Suprapubic skin (tissue), 4 donors: Measurements from ENCODE around the gene WWTR1. TPM values are rescaled to one million over a fixed set of nuclear protein-coding genes. Genes with fewer than 3 reads are reported as not detected.

Experiments used
- DNase-seq, 2 donors: peaks; one replicate each; pipeline ENCODE4 v3.0.0-alpha.2; 2019; ENCODE audit warnings: low spot score in 2 of 2
- H3K27ac ChIP-seq: fragments of 200-600 bp; sonication (generic); one replicate; pipeline ENCODE4 v1.5.1; 2019
- H3K27me3 ChIP-seq: fragments of 200-600 bp; sonication (generic); one replicate; pipeline ENCODE4 v1.5.1; 2019
- H3K36me3 ChIP-seq: fragments of 200-600 bp; sonication (generic); one replicate; pipeline ENCODE4 v1.5.1; 2019
- H3K4me1 ChIP-seq: fragments of 200-600 bp; sonication (generic); one replicate; pipeline ENCODE4 v1.5.1; 2019
- H3K4me3 ChIP-seq: fragments of 200-600 bp; sonication (generic); one replicate; pipeline ENCODE4 v1.5.1; 2019; ENCODE audit warnings: mild to moderate bottlenecking
- H3K9me3 ChIP-seq: fragments of 200-600 bp; sonication (generic); one replicate; pipeline ENCODE4 v1.5.1; 2019
- EP300 ChIP-seq: sonication (generic); formaldehyde crosslinking; IDR thresholded peaks from one replicate; pipeline ENCODE4 v1.6.1; 2017; ENCODE audit warnings: antibody characterized with exemption
- POLR2A ChIP-seq, 2 donors: fragments of 450-650 bp; IDR thresholded peaks; one replicate each; pipeline ENCODE4 v1.6.1; 2017; ENCODE audit warnings: antibody characterized with exemption in 2 of 2, mild to moderate bottlenecking in 2 of 2, moderate library complexity in 2 of 2
- POLR2AphosphoS5 ChIP-seq, 3 donors: sonication (generic); formaldehyde crosslinking; IDR thresholded peaks; one replicate each; pipeline ENCODE4 v1.6.1; 2017; ENCODE audit warnings: antibody characterized with exemption in 3 of 3
- WGBS: methylation state at CpG from one replicate; pipeline ENCODE4 v1.1.5; 2018; 5-methylcytosine and 5-hydroxymethylcytosine counted together
- total RNA-seq, 4 donors: library from RNA; depleted of rRNA; stranded (reverse); fragments of >200 nt; gene quantifications; one replicate each; pipeline ENCODE4 v1.1.0, GENCODE V29; 2016
- TF ChIP-seq, protein P1 (sequence below), 2 donors: fragments of 200-600 bp in 1 of 2; fragments of 450-650 bp in 1 of 2; sonication (generic) in 1 of 2; IDR thresholded peaks; one replicate each; pipeline ENCODE4 v1.5.1; 2016 to 2019; ENCODE audit warnings: antibody characterized with exemption in 2 of 2, mild to moderate bottlenecking in 1 of 2, moderate library complexity in 1 of 2

The WWTR1 gene
- total RNA-seq, 4 donors from 2014 or later = 33.0 to 68.9 (median 52.1) TPM

DNA sequence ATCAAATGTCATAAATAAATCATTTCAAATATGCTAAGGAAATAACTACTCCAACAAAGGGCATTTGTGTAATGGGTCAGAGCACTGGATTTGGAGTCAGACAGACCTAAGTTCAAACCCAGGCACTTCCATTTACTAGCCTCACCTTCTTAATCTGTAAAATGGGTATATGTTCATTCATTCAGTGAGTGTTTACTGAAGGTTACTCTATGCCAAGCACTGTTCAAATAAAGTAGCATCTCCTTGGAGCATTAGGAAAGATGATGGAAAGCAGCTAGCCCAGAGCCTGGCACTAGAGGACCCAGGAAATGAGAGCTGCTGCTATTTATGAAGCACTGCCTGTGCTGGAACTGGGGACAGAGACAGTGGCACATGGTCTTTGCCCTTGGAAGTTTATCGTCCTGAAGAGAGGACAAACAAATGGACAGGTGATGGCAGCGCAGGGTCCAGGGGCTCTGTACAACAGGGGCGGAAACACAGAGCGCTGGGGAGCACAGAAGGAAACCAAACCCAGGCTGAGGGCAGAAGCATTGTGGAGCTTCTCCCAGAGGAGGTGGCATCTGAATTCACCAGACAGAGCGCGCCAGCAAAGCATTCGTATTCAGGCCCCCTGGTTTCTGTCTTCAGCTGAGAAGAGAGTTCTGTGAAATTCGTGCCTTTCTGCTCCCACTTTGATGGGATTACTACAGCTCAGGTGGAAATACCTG, 164.4 kb downstream of the WWTR1 start:
- no peak for DNase-seq
- H3K36me3 ChIP-seq = no peaks in the 10 kb centered on the region
- 80% methylated on average over 8 of the region's 8 CpGs for WGBS
- H3K27me3 ChIP-seq = no peaks in the 10 kb centered on the region
- no peak overlapping the region for H3K27ac ChIP-seq
- TF ChIP-seq POLR2AphosphoS5 (IDR thresholded peaks at IDR 0.05) (no peak), POLR2A (IDR thresholded peaks at IDR 0.05) (no peak), EP300 (no peak)
- TF ChIP-seq, protein P1, sequence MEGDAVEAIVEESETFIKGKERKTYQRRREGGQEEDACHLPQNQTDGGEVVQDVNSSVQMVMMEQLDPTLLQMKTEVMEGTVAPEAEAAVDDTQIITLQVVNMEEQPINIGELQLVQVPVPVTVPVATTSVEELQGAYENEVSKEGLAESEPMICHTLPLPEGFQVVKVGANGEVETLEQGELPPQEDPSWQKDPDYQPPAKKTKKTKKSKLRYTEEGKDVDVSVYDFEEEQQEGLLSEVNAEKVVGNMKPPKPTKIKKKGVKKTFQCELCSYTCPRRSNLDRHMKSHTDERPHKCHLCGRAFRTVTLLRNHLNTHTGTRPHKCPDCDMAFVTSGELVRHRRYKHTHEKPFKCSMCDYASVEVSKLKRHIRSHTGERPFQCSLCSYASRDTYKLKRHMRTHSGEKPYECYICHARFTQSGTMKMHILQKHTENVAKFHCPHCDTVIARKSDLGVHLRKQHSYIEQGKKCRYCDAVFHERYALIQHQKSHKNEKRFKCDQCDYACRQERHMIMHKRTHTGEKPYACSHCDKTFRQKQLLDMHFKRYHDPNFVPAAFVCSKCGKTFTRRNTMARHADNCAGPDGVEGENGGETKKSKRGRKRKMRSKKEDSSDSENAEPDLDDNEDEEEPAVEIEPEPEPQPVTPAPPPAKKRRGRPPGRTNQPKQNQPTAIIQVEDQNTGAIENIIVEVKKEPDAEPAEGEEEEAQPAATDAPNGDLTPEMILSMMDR (IDR thresholded peaks at IDR 0.05) = no peak
- no peaks in the 10 kb centered on the region for H3K9me3 ChIP-seq
- H3K4me3 ChIP-seq = no peak overlapping the region
- peaks cover 3% of the 10 kb centered on the region for H3K4me1 ChIP-seq

DNA sequence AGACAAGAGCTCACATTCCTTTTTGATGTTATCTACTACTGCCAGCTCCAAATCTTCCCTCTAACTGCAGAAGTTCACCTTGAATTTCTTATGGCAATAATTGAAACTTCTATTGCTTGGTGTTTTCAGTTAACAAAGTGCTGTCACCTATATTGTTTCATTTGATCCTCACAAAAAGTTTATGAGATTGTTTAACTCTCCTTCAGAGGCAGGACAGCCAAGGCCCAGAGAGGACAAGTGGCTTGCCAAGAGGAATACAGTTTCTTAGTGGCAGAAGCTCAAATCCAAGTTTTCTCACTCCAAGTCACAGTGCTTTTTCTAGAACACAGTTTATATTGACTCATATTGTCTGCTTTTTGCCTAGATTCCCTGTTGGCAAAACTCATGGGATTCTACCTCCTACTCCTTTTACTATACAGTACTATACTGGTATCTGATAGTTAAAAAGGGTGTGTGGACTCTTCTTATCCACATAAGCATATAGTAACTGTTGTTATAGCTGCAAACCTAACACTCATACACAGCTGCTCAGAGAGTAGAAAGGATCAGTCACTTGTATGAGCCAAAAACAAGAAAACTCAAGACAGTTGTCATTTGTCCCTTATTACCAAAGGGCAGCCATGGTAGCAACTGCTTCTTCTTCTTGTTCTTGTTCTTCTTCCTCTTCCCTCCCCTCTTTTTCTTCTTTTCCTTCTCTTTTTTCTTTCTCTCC, 167.4 kb downstream of the WWTR1 start:
- H3K9me3 ChIP-seq = no peaks in the 10 kb centered on the region

DNA sequence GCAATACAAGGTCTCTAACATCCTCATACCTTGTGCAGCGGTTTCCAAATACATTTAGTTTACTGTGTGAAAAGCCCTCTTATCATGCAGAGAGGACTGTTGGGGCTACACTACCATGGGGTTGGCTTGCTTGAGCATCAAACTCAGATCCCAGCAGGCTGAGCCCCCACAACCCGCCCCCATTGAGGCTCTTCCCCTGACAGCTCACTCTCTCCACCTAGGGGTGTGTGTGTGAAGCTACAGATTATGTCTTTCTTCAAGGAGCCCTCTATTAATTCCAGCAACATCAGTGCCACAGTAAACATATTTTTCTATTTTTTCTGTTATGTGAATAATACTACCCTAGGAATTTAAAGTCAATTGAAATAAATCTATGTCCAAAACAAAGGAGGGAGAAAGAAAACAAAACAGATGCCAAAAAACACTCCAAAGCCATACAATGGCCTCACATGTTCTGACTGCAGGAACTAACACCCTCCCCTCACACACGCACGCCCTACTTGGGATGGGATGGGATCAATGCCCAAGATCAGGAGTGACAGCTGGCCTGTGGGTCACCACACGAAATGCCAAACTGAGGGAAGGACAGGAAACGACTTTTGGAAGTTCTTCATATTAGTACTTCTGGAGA, 168.7 kb downstream of the WWTR1 start:
- 59% methylated on average over 6 of the region's 6 CpGs for WGBS
- no peak overlapping the region for H3K4me3 ChIP-seq
- no peak overlapping the region for H3K27ac ChIP-seq
- no peak for DNase-seq
- H3K36me3 ChIP-seq = no peaks in the 10 kb centered on the region
- peaks cover 3% of the 10 kb centered on the region for H3K4me1 ChIP-seq
- no peaks in the 10 kb centered on the region for H3K9me3 ChIP-seq
- no peak for TF ChIP-seq POLR2AphosphoS5 (IDR thresholded peaks at IDR 0.05)
- no peak for TF ChIP-seq POLR2A (IDR thresholded peaks at IDR 0.05)
- TF ChIP-seq, protein P1 (IDR thresholded peaks at IDR 0.05) = peak in 1 of 2 donors; percentile 29
- no peak for TF ChIP-seq EP300
- H3K27me3 ChIP-seq = no peaks in the 10 kb centered on the region

More for the DNA sequence above, 167.4 kb downstream of the WWTR1 start:
- Histone ChIP-seq H3K36me3 (no peaks in the 10 kb centered on the region), H3K4me1 (peaks cover 3% of the 10 kb centered on the region), H3K27ac (no peak overlapping the region), H3K27me3 (no peaks in the 10 kb centered on the region), H3K4me3 (no peak overlapping the region)
- no peak for DNase-seq
- no peak for TF ChIP-seq EP300

DNA sequence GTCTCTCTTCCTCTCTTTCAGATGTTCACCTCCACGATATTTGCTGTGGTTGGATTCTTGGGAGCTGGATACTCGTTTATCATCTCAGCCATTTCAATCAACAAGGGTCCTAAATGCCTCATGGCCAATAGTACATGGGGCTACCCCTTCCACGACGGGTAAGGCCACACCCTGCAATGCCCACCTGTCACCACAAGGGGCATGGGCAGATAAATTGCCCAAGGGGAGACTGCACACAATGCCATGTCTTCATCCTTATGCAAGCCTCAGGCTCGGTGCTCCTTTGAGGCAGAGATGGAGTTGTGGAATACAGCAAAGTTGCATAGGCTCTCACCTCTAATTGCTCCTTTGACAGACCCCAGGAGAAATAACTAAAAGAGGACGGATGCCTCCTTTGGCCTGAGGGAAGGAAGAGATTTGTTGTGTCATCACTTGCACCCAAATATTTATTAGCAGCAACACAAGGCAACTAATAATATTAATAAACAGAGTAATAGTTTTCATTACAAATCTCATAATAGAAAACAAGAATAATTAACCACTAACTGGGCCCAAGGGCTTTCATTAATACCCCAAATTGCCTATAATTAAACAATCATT, 170.1 kb downstream of the WWTR1 start:
- no peak for TF ChIP-seq POLR2AphosphoS5 (IDR thresholded peaks at IDR 0.05)
- TF ChIP-seq EP300 = no peak
- TF ChIP-seq, protein P1 (IDR thresholded peaks at IDR 0.05) = peak in 1 of 2 donors; percentile 37
- WGBS = 76% methylated on average over 6 of the region's 6 CpGs

DNA sequence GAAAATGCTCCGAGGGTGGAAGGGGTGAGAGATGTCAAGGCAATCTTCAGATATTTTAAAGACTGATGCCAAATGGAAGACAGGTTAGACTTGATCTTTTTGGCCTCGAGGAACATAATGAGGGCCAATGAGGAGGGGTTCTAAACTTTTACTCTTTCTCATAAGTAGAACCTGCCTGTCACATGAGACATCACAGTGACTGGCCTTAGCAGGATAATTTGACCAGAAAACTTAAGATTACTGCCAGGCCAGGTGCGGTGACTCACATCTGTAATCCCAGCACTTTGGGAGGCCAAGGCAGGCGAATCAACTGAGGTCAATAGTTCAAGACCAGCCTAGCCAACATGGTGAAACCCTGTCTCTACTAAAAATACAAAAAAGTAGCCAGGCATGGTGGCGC, 171.1 kb downstream of the WWTR1 start:
- Histone ChIP-seq H3K4me1 (no peaks in the 10 kb centered on the region), H3K27ac (no peak overlapping the region), H3K36me3 (no peaks in the 10 kb centered on the region), H3K9me3 (no peaks in the 10 kb centered on the region), H3K27me3 (no peaks in the 10 kb centered on the region), H3K4me3 (no peak overlapping the region)
- WGBS = 68% methylated on average over 5 of the region's 5 CpGs
- TF ChIP-seq POLR2A (IDR thresholded peaks at IDR 0.05) = no peak
- TF ChIP-seq POLR2AphosphoS5 (IDR thresholded peaks at IDR 0.05) = no peak
- DNase-seq = no peak

More for the DNA sequence above, 170.1 kb downstream of the WWTR1 start:
- no peaks in the 10 kb centered on the region for H3K36me3 ChIP-seq
- no peaks in the 10 kb centered on the region for H3K4me1 ChIP-seq
- no peak overlapping the region for H3K4me3 ChIP-seq
- no peak for DNase-seq
- H3K9me3 ChIP-seq = no peaks in the 10 kb centered on the region
- no peaks in the 10 kb centered on the region for H3K27me3 ChIP-seq
- no peak overlapping the region for H3K27ac ChIP-seq

DNA sequence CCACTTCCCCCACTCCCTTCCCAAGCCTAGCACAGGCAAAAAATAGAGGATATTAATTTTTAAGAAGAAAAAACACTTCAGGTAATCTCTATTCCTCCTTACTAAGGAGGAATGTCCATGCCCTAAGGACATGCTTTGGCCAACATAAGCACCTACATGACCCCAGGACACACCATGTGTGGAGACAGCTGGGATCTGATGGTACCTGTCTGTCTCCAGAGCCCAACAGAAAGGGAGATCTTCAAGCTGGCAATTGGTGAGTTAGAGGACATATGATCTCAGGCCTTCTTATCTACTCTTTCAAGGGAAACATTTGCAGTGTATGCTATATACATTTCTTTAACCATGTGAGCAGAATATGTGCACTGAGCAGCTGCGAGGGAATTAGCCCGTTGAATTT, 176.3 kb downstream of the WWTR1 start:
- no peaks in the 10 kb centered on the region for H3K4me1 ChIP-seq
- no peak for DNase-seq

More for the DNA sequence above, 176.3 kb downstream of the WWTR1 start:
- H3K9me3 ChIP-seq = no peaks in the 10 kb centered on the region
- TF ChIP-seq, protein P1 (IDR thresholded peaks at IDR 0.05) = no peak
- TF ChIP-seq POLR2AphosphoS5 (IDR thresholded peaks at IDR 0.05) (no peak), POLR2A (IDR thresholded peaks at IDR 0.05) (no peak), EP300 (no peak)
- no peaks in the 10 kb centered on the region for H3K27me3 ChIP-seq
- H3K4me3 ChIP-seq = no peak overlapping the region
- no peaks in the 10 kb centered on the region for H3K36me3 ChIP-seq
- no peak overlapping the region for H3K27ac ChIP-seq
- WGBS = 91% methylated on average over 2 of the region's 2 CpGs
